ENCODE results near the gene SNX32. TPM values are rescaled to one million over a fixed set of nuclear protein-coding genes. Genes with fewer than 3 reads are reported as not detected.

SNX32 gene
- total and polyA plus RNA-seq, 2 of the 13 experiments (the other 11 are each of a cell fraction or from before 2014, with no cell fraction given) = 0.09 to 0.34 TPM

GRCh38 chr11:65899356-65900124, 65.8 kb downstream of the SNX32 start (continued):
- TF ChIP-seq THAP8 (CRISPR knock-in tag; IDR thresholded peaks at IDR 0.05; ENCODE audit: borderline replicate concordance) = no peak
- TF ChIP-seq ZNF547 (CRISPR knock-in tag; IDR thresholded peaks at IDR 0.05) = peak; percentile 49; the same call in 1 of the 2 replicates
- TF ChIP-seq HIC2 (CRISPR knock-in tag; IDR thresholded peaks at IDR 0.05; ENCODE audit: low read depth) = peak; percentile 70; the same call in 1 of the 2 replicates
- no peak for TF ChIP-seq ZNF562 (CRISPR knock-in tag; IDR thresholded peaks at IDR 0.05; ENCODE audit: borderline replicate concordance)
- 0 out of 2 replicates have a peak, but pooled peaks have one; percentile 45 for TF ChIP-seq ZBED4 (CRISPR knock-in tag; IDR thresholded peaks at IDR 0.05; ENCODE audit: borderline replicate concordance)
- TF ChIP-seq ZMYM4 (CRISPR knock-in tag; IDR thresholded peaks at IDR 0.05) = peak; percentile 39; the same call in 1 of the 2 replicates
- no peak for TF ChIP-seq ZNF281 (CRISPR knock-in tag; IDR thresholded peaks at IDR 0.05; ENCODE audit: borderline replicate concordance)
- TF ChIP-seq ZBTB25 (CRISPR knock-in tag; IDR thresholded peaks at IDR 0.05) = peak; percentile 66
- 0 out of 2 replicates have a peak, but pooled peaks have one; percentile 36 for TF ChIP-seq ZSCAN5A (CRISPR knock-in tag; IDR thresholded peaks at IDR 0.05; ENCODE audit: borderline replicate concordance)
- no peak for TF ChIP-seq ZNF362 (CRISPR knock-in tag; IDR thresholded peaks at IDR 0.05; ENCODE audit: borderline replicate concordance)
- peak; percentile 82; the same call in 1 of the 2 replicates for TF ChIP-seq ARNTL (CRISPR knock-in tag; IDR thresholded peaks at IDR 0.05)
- no peak for TF ChIP-seq ZNF33B (CRISPR knock-in tag; IDR thresholded peaks at IDR 0.05)
- TF ChIP-seq ZFP37 (CRISPR knock-in tag; IDR thresholded peaks at IDR 0.05; ENCODE audit: borderline replicate concordance) = no peak
